Mammary epithelial cell (primary cell): ENCODE data around the gene RIT2.

Experiments used
- EZH2 ChIP-seq: IDR thresholded peaks from 2 replicates; pipeline ENCODE4 v1.6.1; 2012; ENCODE audit warnings: low read length, inconsistent platforms, borderline replicate concordance
- TF ChIP-seq, protein P1 (sequence below), 2 donors: IDR thresholded peaks in 1 of 2; conservative IDR thresholded peaks in 1 of 2; 2 replicates each; pipeline ENCODE4 v1.5.1; 2011 to 2012; ENCODE audit warnings: inconsistent platforms in 2 of 2, low read length in 2 of 2, mild to moderate bottlenecking in 2 of 2, control low read depth in 1 of 2, low read depth in 1 of 2; ENCODE audit not compliant: insufficient read depth in 1 of 2; ENCODE audit errors: extremely low read depth in 1 of 2

DNA sequence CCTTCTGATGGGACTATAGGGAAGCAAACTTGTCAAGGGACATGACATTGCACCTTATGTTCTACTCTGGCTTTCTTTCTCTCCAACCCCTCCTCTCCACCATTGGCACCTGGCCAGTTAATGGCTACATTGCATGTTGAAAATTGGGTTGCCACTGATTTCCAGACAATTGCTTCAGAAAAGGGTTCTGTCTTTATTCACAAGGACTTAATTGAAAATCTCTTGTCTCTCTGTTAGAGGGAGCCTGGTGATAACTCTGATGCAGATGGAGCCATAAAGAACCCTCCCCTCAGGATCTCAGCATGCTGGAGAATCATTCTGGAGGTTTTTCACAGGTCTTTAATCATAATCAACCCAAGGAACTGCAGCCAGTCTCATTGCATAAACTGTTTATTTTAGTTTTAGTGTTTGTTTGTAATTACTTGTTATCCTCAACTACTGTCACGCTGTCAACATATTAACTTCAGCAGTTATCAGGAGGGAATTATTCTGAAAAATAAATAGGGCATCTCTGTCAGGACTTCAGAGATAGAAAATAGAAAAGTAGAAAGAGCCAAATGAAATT lies 316.8 kb downstream of the RIT2 start:
- TF ChIP-seq, protein P1, sequence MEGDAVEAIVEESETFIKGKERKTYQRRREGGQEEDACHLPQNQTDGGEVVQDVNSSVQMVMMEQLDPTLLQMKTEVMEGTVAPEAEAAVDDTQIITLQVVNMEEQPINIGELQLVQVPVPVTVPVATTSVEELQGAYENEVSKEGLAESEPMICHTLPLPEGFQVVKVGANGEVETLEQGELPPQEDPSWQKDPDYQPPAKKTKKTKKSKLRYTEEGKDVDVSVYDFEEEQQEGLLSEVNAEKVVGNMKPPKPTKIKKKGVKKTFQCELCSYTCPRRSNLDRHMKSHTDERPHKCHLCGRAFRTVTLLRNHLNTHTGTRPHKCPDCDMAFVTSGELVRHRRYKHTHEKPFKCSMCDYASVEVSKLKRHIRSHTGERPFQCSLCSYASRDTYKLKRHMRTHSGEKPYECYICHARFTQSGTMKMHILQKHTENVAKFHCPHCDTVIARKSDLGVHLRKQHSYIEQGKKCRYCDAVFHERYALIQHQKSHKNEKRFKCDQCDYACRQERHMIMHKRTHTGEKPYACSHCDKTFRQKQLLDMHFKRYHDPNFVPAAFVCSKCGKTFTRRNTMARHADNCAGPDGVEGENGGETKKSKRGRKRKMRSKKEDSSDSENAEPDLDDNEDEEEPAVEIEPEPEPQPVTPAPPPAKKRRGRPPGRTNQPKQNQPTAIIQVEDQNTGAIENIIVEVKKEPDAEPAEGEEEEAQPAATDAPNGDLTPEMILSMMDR (conservative IDR thresholded peaks at IDR 0.05 in 1 of 2, IDR thresholded peaks at IDR 0.05 in 1 of 2; ENCODE audit: extremely low read depth in 1 of 2, insufficient read depth in 1 of 2, low read depth in 1 of 2, low read length in 2 of 2): no peak
- no peak for TF ChIP-seq EZH2
